ENCODE results near the gene PARP8.

GRCh38 chr5:50767588-50767987 is 101.2 kb downstream of the PARP8 start:
- no peak for TF ChIP-seq BHLHE40 (IDR thresholded peaks at IDR 0.05; ENCODE audit: low read depth, low read length)
- TF ChIP-seq RAD21 (IDR thresholded peaks at IDR 0.05; ENCODE audit: low read length), result no peak
- no peak for TF ChIP-seq CTCF (conservative IDR thresholded peaks at IDR 0.05; ENCODE audit: low read depth, low read length)
- TF ChIP-seq CEBPB (IDR thresholded peaks at IDR 0.05; ENCODE audit: low read depth, low read length), result no peak

All from IMR-90 (cell line).